Activated CD4-positive, alpha-beta T cell treated with anti-CD3 and anti-CD28 coated beads for 36 hours (primary cell): Measurements from ENCODE around the gene B2M. TPM values are rescaled to one million over a fixed set of nuclear protein-coding genes. Genes with fewer than 3 reads are reported as not detected.
A peak's percentile ranks its signal among the peaks of the same experiment; 100 is the strongest.
"Not testable (repeated sequence)": the region's sequence is repeated elsewhere in the genome, so short reads cannot be mapped to it uniquely, and the experiment has no call there.

Experiments used
- ATAC-seq: fragments of 200-7000 bp; cut with Tn5 transposase; one replicate; pipeline ENCODE4 v1.10.0; 2021; ENCODE audit warnings: mild to moderate bottlenecking, moderate library complexity
- CTCF ChIA-PET: fragments of 350-600 bp; sonication (Branson Sonifier 250); formaldehyde crosslinking; loops from one replicate; lab custom pipeline; 2021; ENCODE audit warnings: antibody characterized with exemption; lab: Charles Lee
- POLR2A ChIA-PET: fragments of 350-600 bp; sonication (Branson Sonifier 250); formaldehyde crosslinking; loops from one replicate; lab custom pipeline; 2021; ENCODE audit warnings: antibody characterized with exemption, inconsistent platforms; lab: Charles Lee
- DNase-seq: peaks from one replicate; pipeline ENCODE4 v3.0.0-alpha.2; 2020
- H3K27ac Mint-ChIP-seq: one replicate; pipeline ENCODE4 v1.8.0; 2021; ENCODE audit warnings: mixed read lengths
- H3K27me3 Mint-ChIP-seq: one replicate; pipeline ENCODE4 v1.8.0; 2021; ENCODE audit warnings: mixed read lengths
- H3K36me3 Mint-ChIP-seq: one replicate; pipeline ENCODE4 v1.8.0; 2021; ENCODE audit warnings: low read depth, mixed read lengths
- H3K4me1 Mint-ChIP-seq: one replicate; pipeline ENCODE4 v1.8.0; 2021; ENCODE audit warnings: mixed read lengths
- H3K4me3 Mint-ChIP-seq: one replicate; pipeline ENCODE4 v1.8.0; 2021; ENCODE audit warnings: mild to moderate bottlenecking, moderate library complexity, mixed read lengths
- H3K9me3 Mint-ChIP-seq: one replicate; pipeline ENCODE4 v1.8.0; 2021; ENCODE audit warnings: low read depth, mixed read lengths
- intact Hi-C, 2 experiments: fragments of 100-400 bp; cut with DNase I in 1 of 2; cut with micrococcal nuclease in 1 of 2; formaldehyde crosslinking; loops; one replicate each; pipeline versions ENCODE4 v1.14.2 to v1.15.1; 2022 to 2024; cut with DNase I, micrococcal nuclease
- total RNA-seq, 2 experiments: library from RNA; stranded (reverse); gene quantifications; one replicate each; pipeline ENCODE4 v1.2.3, GENCODE V29; 2021

B2M gene
- total RNA-seq, 2 experiments from 2014 or later: 5,181 to 7,416 TPM

DNA sequence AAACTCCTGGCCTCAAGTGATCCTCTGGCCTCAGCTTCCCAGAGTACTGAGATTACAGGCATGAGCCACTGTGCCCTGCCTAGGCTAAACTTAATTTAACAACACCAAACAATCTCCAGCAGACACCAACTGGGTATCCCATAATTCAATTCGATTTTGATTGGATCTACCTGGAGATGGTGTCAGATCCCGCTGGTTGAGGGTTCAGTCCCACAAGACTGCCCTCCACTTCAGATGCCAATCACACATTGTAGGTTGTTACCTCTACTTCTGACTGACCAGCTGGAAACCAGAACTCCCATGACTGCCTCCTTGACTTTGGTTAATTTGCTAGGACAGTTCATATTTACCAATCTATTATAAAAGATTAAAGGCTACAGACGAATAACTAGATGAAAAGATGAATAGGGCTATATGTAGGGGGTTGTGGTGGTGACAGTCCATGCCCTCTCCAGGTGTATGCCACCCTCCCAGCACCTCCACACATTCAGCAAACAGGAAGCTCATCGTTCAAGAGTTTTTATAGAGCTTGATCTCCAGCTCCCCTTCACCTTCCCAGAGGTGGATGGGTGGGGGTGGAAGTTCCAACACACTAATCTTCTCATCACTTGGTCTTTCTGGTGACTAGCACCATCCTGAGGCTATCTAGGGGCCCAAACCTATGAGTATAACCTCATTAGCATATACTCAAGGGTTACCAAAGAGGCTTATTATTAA, 9.3 kb downstream of the B2M start:
- intact Hi-C loops: no loop called here
- H3K9me3 Mint-ChIP-seq: no peaks in the 10 kb centered on the region
- peak overlapping the region; percentile 96 for H3K4me3 Mint-ChIP-seq
- peaks cover 46% of the 10 kb centered on the region for H3K36me3 Mint-ChIP-seq
- POLR2A ChIA-PET: interaction anchor here (3.8 to 13.9 kb wide), 3 partner anchors 9 to 56 kb away, joined by 33 to 474 read pairs (median 274); partner anchors contain the start of genes B2M, PATL2, SPG11 and TRIM69
- peak; percentile 4 for ATAC-seq
- CTCF ChIA-PET: interaction anchor here (1.0 to 17.3 kb wide), 4 partner anchors 8 to 57 kb away, joined by 4 to 209 read pairs (median 59); partner anchors contain the start of genes SPG11 and TRIM69
- DNase-seq: peak; percentile 51
- peaks cover 88% of the 10 kb centered on the region for H3K4me1 Mint-ChIP-seq
- peak overlapping the region; percentile 98 for H3K27ac Mint-ChIP-seq
- H3K27me3 Mint-ChIP-seq: no peaks in the 10 kb centered on the region

DNA sequence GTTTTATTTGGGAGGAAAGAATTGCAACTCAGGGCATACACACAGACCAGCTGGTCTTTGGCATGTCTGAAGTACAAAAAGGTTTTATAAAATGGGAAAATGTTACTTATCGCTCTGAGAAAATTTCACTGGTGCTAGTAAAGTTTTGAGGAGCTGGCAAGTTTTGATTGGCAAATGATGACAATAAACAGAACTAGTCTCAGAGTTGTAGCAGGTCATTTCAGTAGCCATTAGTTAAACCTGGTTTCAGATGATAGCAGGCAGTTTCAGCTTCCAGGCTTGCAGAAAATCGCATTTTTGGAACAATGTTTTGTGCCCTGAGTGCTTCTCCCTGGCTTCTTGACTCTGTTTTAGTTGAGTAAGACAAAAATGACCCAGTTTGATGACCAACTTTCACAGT, 10.7 kb downstream of the B2M start:
- ChIA-PET CTCF (interaction anchor here (0.6 to 17.3 kb wide), 4 partner anchors 9 to 65 kb away, joined by 3 to 209 read pairs (median 4); partner anchors contain the start of gene SPG11), POLR2A (interaction anchor here (3.8 to 13.9 kb wide), 2 partner anchors 10 to 57 kb away, joined by 33 to 274 read pairs; partner anchors contain the start of genes B2M, PATL2 and SPG11)
- Mint-ChIP-seq H3K36me3 (peaks cover 38% of the 10 kb centered on the region), H3K4me1 (peaks cover 86% of the 10 kb centered on the region), H3K4me3 (no peak overlapping the region), H3K9me3 (no peaks in the 10 kb centered on the region), H3K27ac (peak overlapping the region; percentile 98), H3K27me3 (no peaks in the 10 kb centered on the region)
- intact Hi-C loops: no loop called here
- ATAC-seq (no peak), DNase-seq (no peak)

DNA sequence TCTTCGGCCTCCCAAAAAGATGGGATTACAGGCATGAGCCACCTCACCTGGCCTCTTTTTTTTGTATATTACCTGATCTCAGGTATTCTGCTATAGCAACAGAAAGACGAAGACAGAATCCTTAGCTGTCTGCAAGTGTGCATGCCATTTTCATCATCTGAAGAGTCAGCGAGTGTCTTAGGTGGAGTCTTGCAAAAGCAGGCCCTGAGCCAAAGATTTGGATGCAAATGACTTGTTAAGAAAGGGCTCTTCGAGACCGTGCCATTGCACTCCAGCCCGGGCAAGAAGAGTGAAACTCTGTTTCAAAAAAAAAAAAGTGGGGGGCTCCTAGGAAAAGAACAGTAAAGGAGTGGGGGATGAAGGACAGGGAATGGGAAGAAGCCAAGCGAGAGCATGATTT, 14.8 kb downstream of the B2M start:
- H3K27ac Mint-ChIP-seq: peak overlapping the region; percentile 99
- ChIA-PET CTCF (interaction anchor here (0.7 to 6.0 kb wide), 7 partner anchors 11 to 472 kb away, joined by 3 to 113 read pairs (median 5); partner anchors contain the start of genes B2M, PATL2, SPG11 and TRIM69), POLR2A (interaction anchor here (0.6 to 15.3 kb wide), 7 partner anchors 10 to 414 kb away, joined by 3 to 474 read pairs (median 6); partner anchors contain the start of genes B2M, PATL2, SPG11 and TRIM69)
- DNase-seq (peak; percentile 54), ATAC-seq (no peak)
- H3K9me3 Mint-ChIP-seq: no peaks in the 10 kb centered on the region
- H3K4me3 Mint-ChIP-seq: peak overlapping the region; percentile 91
- intact Hi-C loops: loop anchor here in 1 of 2 experiments (2.0 to 5.0 kb wide), 4 partner anchors 417 to 676 kb away; partner anchors contain the start of gene GOLM2
- no peaks in the 10 kb centered on the region for H3K27me3 Mint-ChIP-seq
- H3K4me1 Mint-ChIP-seq: peaks cover 64% of the 10 kb centered on the region
- peaks cover 16% of the 10 kb centered on the region for H3K36me3 Mint-ChIP-seq

DNA sequence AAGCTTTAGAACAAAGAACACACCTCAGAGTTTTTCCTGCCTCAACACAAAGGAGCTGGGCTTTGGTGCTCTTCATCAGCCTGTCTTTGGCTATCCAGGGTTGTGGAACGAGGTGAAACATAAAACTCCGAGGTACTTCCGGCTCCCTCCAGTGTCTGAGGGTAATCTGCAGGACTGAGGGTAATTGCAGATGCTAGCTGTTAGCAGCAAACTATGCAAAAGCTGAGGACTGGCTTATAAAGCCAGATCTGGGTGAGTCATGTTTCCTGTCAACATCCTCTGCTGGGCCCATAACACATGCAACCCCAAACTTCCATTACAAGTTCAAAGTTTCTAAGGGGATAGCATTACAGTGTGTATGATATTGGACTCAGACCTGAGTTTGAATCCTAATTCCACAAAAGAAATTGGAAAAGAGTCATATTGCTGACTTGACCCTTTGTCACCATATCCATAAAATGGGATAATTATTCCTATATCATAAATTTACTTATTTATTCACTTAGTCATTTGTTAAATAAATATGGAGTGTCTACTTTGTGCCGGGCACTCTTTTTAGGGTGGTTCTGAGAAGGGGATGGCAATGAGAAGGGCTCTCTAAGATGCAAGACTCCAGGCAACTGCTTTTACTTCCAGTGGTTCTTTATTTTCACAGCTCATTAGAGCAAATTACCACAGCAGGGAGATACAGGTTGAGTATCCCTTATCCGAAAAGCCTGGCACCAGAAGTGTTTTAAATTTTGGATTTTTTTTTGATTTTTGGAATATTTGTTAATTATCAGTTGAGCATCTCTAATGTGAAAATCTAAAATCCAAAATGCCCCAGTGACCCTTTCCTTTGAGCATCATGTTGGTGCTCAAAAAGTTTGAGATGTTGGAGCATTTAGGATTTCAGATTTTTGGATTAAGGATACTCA, 15.5 kb downstream of the B2M start:
- H3K4me1 Mint-ChIP-seq: peaks cover 64% of the 10 kb centered on the region
- ATAC-seq: peak; percentile 65
- H3K27me3 Mint-ChIP-seq: no peaks in the 10 kb centered on the region
- peak overlapping the region; percentile 91 for H3K4me3 Mint-ChIP-seq
- intact Hi-C loops: loop anchor here in 1 of 2 experiments (2.0 to 5.0 kb wide), 4 partner anchors 418 to 675 kb away; partner anchors contain the start of gene GOLM2
- DNase-seq: peak; percentile 80
- peaks cover 23% of the 10 kb centered on the region for H3K36me3 Mint-ChIP-seq
- H3K9me3 Mint-ChIP-seq: no peaks in the 10 kb centered on the region
- POLR2A ChIA-PET: interaction anchor here (0.6 to 15.3 kb wide), 10 partner anchors 9 to 438 kb away, joined by 3 to 474 read pairs (median 5); partner anchors contain the start of genes B2M, GOLM2, PATL2 and SPG11
- CTCF ChIA-PET: interaction anchor here (0.5 to 6.0 kb wide), 9 partner anchors 10 to 471 kb away, joined by 3 to 113 read pairs (median 4); partner anchors contain the start of genes B2M, PATL2, SPG11 and TRIM69
- H3K27ac Mint-ChIP-seq: peak overlapping the region; percentile 99

DNA sequence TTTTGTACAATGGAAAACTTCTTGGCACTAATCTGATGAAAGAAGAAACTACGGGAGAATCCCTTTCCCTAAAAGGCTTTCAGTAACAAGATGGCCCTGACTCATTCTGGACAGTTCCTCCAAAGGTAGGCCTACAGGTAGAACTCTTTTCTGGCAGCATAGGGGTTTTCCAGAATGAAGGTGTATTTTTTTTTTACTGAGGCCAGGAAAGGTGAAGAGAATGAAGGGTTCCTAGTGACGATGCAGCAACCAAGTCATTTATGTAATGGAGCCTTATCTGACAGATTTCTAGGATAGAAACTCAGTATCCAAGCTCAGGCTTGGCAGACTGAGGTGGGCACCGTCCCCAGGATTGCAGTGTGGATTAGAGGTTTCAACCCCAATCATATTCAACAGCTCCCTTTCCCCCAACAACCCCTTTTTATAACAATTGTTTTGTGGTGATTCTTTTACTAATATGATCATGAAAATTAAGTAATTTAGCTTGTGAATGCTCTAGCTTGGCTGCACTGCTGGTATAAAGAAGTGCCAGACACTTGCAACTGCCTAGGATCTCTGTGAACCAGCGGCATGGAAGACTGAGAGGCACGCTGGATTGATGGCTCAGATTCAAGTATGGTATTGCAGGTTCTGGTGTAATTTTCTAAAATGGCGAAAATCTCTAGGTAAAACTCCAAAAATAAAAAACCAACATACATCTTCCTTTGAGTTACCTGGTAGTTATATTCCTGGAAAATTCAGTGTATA, 16.3 kb downstream of the B2M start:
- peak overlapping the region; percentile 99 for H3K27ac Mint-ChIP-seq
- ChIA-PET CTCF (interaction anchor here (0.6 to 6.0 kb wide), 7 partner anchors 9 to 143 kb away, joined by 3 to 113 read pairs (median 4); partner anchors contain the start of genes B2M, PATL2, SPG11 and TRIM69), POLR2A (interaction anchor here (0.7 to 15.3 kb wide), 7 partner anchors 9 to 95 kb away, joined by 3 to 474 read pairs (median 15); partner anchors contain the start of genes B2M, PATL2, SPG11 and TRIM69)
- no peaks in the 10 kb centered on the region for H3K9me3 Mint-ChIP-seq
- intact Hi-C loops: loop anchor here (1.0 to 5.0 kb wide), 13 partner anchors 8 to 675 kb away; partner anchors contain the start of genes SPG11 (in 2 of the 2), B2M (in 1 of the 2), CTDSPL2 (in 1 of the 2) and EIF3J (in 1 of the 2)
- no peaks in the 10 kb centered on the region for H3K27me3 Mint-ChIP-seq
- ATAC-seq: no peak
- peaks cover 31% of the 10 kb centered on the region for H3K36me3 Mint-ChIP-seq
- DNase-seq: peak; percentile 42
- H3K4me1 Mint-ChIP-seq: peaks cover 66% of the 10 kb centered on the region
- peak overlapping the region; percentile 91 for H3K4me3 Mint-ChIP-seq

DNA sequence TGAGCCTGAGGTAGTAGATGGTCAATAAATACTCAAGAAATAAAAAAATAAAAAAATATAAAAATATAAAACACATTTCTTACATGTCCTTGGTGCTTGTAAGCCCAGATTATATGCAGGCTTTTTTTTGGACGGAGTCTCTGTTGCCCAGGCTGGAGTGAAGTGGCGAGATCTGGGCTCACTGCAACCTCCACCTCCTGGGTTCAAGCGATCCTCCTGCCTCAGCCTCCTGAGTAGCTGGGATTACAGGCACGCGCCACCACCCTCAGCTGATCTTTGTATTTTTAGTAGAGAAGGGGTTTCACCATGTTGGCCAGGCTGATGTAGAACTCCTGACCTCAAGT, 16.9 kb downstream of the B2M start:
- POLR2A ChIA-PET: interaction anchor here (0.7 to 15.3 kb wide), 12 partner anchors 10 to 191 kb away, joined by 3 to 474 read pairs (median 4); partner anchors contain the start of genes B2M, EIF3J, PATL2 and SPG11
- H3K36me3 Mint-ChIP-seq: peaks cover 33% of the 10 kb centered on the region
- not testable (repeated sequence) for DNase-seq, H3K9me3 Mint-ChIP-seq, ATAC-seq, H3K27me3 Mint-ChIP-seq
- H3K4me3 Mint-ChIP-seq: peak overlapping the region; percentile 91
- CTCF ChIA-PET: interaction anchor here (0.6 to 6.0 kb wide), 9 partner anchors 9 to 227 kb away, joined by 3 to 113 read pairs (median 5); partner anchors contain the start of genes B2M, PATL2, SPG11 and TRIM69
- peak overlapping the region; percentile 99 for H3K27ac Mint-ChIP-seq
- intact Hi-C loops: loop anchor here (1.0 to 5.0 kb wide), 12 partner anchors 9 to 674 kb away; partner anchors contain the start of genes SPG11 (in 2 of the 2), B2M (in 1 of the 2), CTDSPL2 (in 1 of the 2) and EIF3J (in 1 of the 2)
- H3K4me1 Mint-ChIP-seq: peaks cover 66% of the 10 kb centered on the region

DNA sequence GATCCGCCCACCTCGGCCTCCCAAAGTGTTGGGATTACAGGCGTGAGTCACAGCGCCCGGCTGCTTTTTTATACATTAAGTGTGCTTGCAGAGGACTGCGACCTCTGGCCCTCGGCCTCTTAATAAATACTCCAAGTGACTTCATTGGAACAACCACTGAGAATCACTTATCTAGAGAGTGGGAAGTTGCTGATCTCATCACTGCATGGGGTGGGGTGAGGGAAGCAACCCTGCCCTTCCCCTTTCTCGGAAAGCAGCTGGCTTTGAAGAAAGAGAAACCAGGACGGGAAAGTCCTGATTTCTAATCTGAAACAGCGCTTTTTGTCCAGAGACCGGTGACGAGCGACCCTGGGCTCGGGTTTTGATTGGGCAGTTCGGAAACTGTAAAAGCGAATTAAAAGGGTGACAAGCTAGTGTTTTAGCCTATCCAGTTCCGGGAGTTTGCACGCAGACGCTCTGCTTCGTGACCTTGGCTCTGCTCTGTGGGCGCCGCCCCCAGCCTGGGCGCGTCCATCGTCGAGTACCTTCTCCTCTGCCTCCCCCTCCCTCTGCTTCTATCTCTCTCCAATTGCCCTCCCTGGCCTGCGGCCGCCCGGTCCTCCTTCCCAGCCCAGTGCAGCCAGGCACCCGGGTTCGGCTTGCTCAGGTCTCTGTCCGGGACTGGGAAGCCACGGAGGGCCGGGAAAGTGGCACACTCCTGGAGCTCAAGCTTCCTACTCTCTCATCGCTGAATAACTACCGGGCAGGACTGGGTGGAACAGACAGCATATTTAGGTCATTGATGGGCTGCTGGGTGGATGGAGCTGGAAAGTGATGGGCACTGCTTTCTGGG, 17.5 kb downstream of the B2M start:
- CTCF ChIA-PET: interaction anchor here (0.6 to 6.0 kb wide), 11 partner anchors 9 to 228 kb away, joined by 3 to 113 read pairs (median 3); partner anchors contain the start of genes B2M, PATL2 and SPG11
- peaks cover 68% of the 10 kb centered on the region for H3K4me1 Mint-ChIP-seq
- H3K27me3 Mint-ChIP-seq: no peaks in the 10 kb centered on the region
- intact Hi-C loops: loop anchor here (1.0 to 5.0 kb wide), 13 partner anchors 9 to 674 kb away; partner anchors contain the start of genes SPG11 (in 2 of the 2), B2M (in 1 of the 2), CTDSPL2 (in 1 of the 2) and EIF3J (in 1 of the 2)
- H3K9me3 Mint-ChIP-seq: no peaks in the 10 kb centered on the region
- H3K27ac Mint-ChIP-seq: peak overlapping the region; percentile 99
- ATAC-seq: peak; percentile 78
- H3K4me3 Mint-ChIP-seq: peak overlapping the region; percentile 91
- POLR2A ChIA-PET: interaction anchor here (0.7 to 15.3 kb wide), 10 partner anchors 9 to 192 kb away, joined by 3 to 474 read pairs (median 5); partner anchors contain the start of genes B2M, EIF3J, PATL2 and SPG11
- peaks cover 37% of the 10 kb centered on the region for H3K36me3 Mint-ChIP-seq
- DNase-seq: peak; percentile 96

DNA sequence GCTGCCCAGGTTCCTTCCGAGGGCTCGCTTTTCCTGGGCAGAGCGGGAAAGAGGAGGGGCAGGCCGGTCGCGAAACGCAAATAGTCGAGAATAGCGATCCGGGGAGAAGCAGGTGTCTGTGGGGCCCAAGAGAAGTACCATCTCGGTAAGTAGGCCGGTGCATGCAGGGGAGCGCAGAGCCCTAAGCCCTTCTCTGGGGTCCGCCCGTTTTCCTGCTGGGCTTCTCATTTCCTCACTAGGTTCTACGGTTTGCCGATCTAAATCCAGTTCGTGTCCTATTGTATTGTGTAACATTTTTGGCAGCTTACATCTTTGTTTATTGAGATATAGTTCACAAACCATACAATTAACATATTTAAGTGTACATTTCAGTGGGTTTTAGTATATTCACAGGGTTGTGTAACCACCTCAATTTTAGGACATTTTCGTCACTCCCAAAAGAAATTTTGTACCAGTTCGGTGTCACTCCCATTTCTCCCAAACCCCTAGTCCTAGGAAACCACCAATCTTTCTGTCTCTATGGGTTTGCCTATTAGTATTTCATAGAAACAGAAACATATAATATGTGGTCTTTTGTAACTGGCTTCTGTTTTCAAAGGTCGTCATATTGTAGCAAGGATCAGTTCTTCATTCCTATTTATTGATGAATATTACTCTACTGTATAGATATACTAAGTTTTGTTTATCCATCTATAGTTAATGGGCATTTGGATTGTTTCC, 18.3 kb downstream of the B2M start:
- DNase-seq (peak; percentile 58), ATAC-seq (no peak)
- ChIA-PET POLR2A (interaction anchor here (0.9 to 15.3 kb wide), 8 partner anchors 9 to 193 kb away, joined by 3 to 474 read pairs (median 6); partner anchors contain the start of genes B2M, EIF3J, PATL2 and SPG11), CTCF (interaction anchor here (0.7 to 6.0 kb wide), 13 partner anchors 8 to 228 kb away, joined by 3 to 113 read pairs (median 4); partner anchors contain the start of genes B2M, PATL2 and SPG11)
- Mint-ChIP-seq H3K27me3 (no peaks in the 10 kb centered on the region), H3K36me3 (peaks cover 35% of the 10 kb centered on the region), H3K4me1 (peaks cover 65% of the 10 kb centered on the region), H3K9me3 (no peaks in the 10 kb centered on the region), H3K27ac (peak overlapping the region; percentile 99), H3K4me3 (peak overlapping the region; percentile 91)
- intact Hi-C loops: loop anchor here in 1 of 2 experiments (1.0 to 5.0 kb wide), 6 partner anchors 9 to 673 kb away; partner anchors contain the start of genes EIF3J and GOLM2
